ENCODE results near the gene ERF.

ERF gene

DNA sequence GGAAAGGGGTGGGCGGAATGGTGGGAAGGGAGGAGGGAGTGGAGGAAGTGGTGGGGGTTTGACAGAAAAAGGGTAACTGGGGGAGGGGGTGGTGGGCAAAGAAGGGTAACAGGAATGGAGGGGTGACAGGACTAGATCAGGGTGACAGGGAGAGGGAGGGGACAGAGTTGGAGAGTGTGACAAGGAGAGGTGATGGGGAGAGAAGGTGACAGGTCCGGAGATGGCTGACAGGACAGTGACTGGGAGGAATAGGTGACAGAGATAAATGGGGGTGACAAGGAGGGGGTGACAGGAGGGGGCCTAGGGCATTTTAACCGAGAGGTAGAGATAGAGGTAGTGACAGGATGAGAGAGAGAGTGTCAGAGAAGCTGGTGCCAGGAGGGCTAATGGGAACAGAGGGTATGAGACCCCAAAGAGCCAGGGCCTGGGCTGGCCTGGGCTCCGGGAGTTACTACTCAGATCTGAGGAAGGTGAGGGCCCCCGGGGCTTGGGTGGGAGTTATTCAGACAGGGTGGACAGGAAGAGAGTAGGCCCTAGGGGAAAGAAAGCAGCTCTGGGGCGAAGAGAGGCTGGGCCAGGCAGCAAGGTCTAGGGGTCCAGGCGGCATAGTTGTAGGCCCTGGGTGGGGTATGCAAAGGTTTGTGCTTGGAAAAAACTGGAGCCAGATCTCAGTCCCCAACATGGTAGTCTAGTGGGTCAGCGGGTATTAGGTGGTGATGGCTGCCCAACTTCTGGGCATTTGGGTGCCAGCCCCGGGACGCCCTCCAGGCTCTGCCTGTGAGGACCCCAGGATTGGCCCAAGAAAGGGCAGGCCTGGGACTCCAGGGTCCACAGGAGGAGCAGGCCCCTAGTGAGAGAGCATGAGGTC lies 14.8 kb upstream of the ERF start:
- TF ChIP-seq FOXP2 (optimal IDR thresholded peaks at IDR 0.05; ENCODE audit: borderline replicate concordance, extremely low read depth, extremely low read length, insufficient read depth) (no peak), SIN3A (IDR thresholded peaks at IDR 0.05; ENCODE audit: borderline replicate concordance, insufficient read depth, low read length) (peak; percentile 80; the same call in 1 of the 2 replicates), TAF1 (IDR thresholded peaks at IDR 0.05; ENCODE audit: borderline replicate concordance, insufficient read depth, low read length) (0 out of 2 replicates have a peak, but pooled peaks have one; percentile 37)

DNA sequence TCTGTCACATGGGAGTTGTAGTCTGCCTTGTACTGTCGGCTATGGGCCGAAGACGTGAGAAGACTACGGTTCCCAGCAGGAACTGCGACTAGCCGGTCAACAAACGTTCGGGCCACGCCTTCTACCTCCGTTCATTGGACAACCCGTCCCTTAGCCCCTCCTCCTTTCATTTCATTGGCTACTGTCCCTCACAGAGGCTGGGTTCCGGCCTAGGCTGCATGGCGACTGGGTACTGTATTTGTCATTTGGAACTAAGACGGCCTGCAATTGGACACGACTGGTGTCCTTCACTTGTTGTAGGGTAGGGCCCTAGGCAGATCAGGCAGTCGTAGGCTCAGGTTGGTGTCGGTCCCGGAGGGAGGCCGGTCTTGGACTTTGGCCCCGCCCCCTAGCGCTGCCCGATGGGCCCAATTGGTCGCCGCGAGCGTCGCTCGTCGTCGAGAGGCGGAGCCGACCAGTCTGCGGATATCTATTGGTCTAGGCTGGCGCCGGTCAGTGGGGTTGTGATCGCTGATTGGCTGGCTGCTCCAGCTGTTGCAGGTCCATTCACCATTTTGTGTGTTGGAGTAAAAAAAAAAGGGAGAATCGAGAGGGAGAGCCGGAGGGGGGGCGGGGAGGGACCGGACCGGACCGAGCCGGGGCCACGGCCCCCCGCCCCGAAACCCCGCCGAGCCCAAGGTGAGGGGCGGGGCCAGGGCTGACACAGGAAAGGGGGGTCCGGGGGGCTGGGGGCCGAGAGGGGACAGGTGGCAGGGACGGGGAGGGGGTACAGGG lies 14.0 kb upstream of the ERF start, which contains the start of gene CIC:
CIC (plus strand) TSS at position 549 of the 774 bp plus-strand sequence. CDS start 2,532 bp downstream, outside the sequence.
- TF ChIP-seq SIN3A (IDR thresholded peaks at IDR 0.05; ENCODE audit: borderline replicate concordance, insufficient read depth, low read length) (peak; percentile 78; the same call in 1 of the 2 replicates), POLR2AphosphoS5 (IDR thresholded peaks at IDR 0.05; ENCODE audit: low read depth, low read length) (no peak)

DNA sequence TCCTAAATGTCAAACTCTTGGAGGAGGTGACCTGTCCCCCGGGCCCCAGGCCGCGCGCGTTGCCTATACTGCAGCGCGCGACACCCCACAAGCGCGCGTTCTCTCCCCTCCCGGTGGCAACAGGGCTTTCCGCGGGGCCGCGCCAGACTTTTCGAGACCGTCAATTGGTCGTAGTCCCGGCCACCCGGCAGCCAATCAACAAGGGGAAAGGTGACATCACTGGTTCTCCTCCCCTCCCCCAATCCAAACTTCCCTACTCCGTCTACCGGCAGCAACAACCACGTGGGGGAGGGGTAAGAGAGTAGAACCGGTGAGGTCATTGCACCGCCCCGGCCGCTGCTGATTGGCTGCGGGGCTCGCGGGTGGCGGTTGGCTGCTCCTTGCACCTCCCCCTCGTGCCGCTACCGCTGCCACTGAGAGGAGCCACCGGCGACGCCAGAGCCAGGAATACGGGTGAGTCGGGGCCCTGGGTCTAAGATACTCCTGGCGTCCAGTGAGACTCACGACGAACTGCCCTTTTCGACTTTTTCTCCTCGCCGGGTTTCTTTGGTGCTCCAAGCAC lies 13.3 kb upstream of the ERF start:
- TF ChIP-seq TAF1 (IDR thresholded peaks at IDR 0.05; ENCODE audit: borderline replicate concordance, insufficient read depth, low read length), result peak; percentile 82; the same call in 1 of the 2 replicates
- TF ChIP-seq FOXP2 (optimal IDR thresholded peaks at IDR 0.05; ENCODE audit: borderline replicate concordance, extremely low read depth, extremely low read length, insufficient read depth), result no peak
- TF ChIP-seq, protein P1, sequence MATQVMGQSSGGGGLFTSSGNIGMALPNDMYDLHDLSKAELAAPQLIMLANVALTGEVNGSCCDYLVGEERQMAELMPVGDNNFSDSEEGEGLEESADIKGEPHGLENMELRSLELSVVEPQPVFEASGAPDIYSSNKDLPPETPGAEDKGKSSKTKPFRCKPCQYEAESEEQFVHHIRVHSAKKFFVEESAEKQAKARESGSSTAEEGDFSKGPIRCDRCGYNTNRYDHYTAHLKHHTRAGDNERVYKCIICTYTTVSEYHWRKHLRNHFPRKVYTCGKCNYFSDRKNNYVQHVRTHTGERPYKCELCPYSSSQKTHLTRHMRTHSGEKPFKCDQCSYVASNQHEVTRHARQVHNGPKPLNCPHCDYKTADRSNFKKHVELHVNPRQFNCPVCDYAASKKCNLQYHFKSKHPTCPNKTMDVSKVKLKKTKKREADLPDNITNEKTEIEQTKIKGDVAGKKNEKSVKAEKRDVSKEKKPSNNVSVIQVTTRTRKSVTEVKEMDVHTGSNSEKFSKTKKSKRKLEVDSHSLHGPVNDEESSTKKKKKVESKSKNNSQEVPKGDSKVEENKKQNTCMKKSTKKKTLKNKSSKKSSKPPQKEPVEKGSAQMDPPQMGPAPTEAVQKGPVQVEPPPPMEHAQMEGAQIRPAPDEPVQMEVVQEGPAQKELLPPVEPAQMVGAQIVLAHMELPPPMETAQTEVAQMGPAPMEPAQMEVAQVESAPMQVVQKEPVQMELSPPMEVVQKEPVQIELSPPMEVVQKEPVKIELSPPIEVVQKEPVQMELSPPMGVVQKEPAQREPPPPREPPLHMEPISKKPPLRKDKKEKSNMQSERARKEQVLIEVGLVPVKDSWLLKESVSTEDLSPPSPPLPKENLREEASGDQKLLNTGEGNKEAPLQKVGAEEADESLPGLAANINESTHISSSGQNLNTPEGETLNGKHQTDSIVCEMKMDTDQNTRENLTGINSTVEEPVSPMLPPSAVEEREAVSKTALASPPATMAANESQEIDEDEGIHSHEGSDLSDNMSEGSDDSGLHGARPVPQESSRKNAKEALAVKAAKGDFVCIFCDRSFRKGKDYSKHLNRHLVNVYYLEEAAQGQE (IDR thresholded peaks at IDR 0.05; ENCODE audit: insufficient read depth in 1 of 2, low read depth in 2 of 2, low read length in 2 of 2), result peak in 1 of 2 experiments; percentile 64; a peak in 1 of 4 replicates
- no peak; the same call in 1 of the 2 replicates for TF ChIP-seq SIN3A (IDR thresholded peaks at IDR 0.05; ENCODE audit: borderline replicate concordance, insufficient read depth, low read length)
- peak; percentile 84 for TF ChIP-seq POLR2AphosphoS5 (IDR thresholded peaks at IDR 0.05; ENCODE audit: low read depth, low read length)

DNA sequence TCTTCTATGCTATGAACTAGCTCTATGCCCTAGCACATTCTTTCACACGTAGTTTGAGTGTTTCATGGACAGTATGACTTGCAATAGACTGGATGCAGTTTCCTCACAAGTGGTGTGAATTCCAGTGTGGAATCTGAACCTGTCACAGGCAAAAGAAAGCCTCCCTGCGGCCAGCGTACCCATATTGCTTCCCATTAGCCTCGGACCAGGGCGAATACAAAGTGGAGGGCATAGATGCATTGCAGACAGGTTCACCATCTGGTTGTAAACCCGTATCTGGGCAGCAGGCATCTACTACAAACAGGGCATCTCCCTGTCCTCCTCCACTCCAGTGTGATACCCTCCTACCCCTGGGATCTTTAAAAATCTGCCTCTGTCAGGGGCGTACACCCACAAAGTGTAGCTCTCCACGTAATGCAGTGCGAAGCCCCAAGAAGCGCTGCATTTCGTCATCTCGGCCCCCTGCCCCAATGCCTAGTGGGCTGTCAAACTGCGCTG lies 12.8 kb upstream of the ERF start:
- no peak for TF ChIP-seq TAF1 (IDR thresholded peaks at IDR 0.05; ENCODE audit: borderline replicate concordance, insufficient read depth, low read length)

DNA sequence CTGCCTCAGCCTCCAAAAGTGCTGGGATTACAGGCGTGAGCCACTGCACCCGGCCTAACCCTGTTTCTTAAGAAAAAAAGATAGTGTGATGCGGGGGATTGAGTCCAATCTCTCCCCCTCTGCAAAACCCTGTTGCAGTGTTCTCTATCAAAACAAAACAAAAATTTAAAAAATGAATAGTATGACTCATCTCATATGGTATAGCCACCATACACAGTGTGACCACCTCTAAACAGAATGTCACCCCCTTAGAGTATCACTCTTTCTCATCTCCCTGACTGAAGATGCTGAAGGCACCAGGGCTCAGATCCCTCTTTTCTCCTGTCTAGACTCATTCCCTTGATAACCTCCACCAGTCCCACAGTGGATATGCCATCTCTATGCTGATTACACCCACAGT lies 6.8 kb upstream of the ERF start:
- no peak for TF ChIP-seq POLR2AphosphoS5 (IDR thresholded peaks at IDR 0.05; ENCODE audit: low read depth, low read length)
- no peak for TF ChIP-seq TAF1 (IDR thresholded peaks at IDR 0.05; ENCODE audit: borderline replicate concordance, insufficient read depth, low read length)
- TF ChIP-seq SIN3A (IDR thresholded peaks at IDR 0.05; ENCODE audit: borderline replicate concordance, insufficient read depth, low read length), result no peak
- TF ChIP-seq, protein P1 (IDR thresholded peaks at IDR 0.05; ENCODE audit: insufficient read depth in 1 of 2, low read depth in 2 of 2, low read length in 2 of 2), result no peak
- no peak for TF ChIP-seq FOXP2 (optimal IDR thresholded peaks at IDR 0.05; ENCODE audit: borderline replicate concordance, extremely low read depth, extremely low read length, insufficient read depth)

DNA sequence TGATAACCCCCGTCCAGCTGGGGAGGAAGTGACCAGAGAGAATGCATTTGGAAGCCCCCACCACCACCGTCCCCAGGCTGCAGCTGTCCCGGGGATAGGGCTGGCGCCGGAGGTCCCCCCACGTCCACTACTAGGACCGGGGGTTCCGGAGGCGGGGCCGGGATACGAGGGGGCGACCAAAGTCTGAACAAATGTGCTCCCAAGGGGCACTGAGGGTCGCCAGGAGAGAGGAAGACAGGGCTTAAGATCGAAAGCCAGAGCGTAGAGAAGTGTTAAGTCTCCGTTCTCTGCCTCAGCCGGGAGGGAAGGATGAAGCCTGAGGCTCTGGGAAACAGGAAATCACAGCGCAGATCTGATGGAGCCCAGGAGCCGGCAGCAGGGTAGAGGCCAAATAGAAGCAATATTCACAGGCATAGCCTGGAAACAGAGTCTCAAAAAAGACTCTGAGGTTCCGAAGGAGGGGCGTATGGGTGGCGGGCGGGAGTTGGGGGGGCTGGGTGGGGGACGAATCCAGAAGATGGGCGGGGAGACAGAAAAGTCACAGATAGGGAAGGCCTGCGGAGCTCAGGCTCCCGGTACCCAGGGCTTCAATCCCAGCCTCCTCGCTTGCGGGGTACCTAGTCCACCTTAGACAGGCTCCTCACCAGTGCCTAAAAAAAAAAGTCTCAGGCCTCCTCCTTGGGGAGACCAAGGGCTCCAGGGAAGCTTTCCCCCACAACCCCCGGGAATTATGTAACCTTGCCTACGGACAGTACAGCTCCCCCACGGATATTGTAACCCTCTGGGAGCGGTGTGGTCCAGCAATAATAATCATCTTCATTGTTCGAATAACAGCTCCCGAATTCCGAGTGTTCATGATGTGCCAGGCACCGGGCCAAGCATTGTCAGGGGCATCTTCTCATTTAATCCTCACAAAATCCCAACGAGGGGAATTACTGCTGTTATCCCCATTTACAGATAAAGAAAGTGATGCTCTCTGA lies 1.1 kb upstream of the ERF start:
- peak; percentile 74 for TF ChIP-seq POLR2AphosphoS5 (IDR thresholded peaks at IDR 0.05; ENCODE audit: low read depth, low read length)
- no peak for TF ChIP-seq FOXP2 (optimal IDR thresholded peaks at IDR 0.05; ENCODE audit: borderline replicate concordance, extremely low read depth, extremely low read length, insufficient read depth)
- peak; percentile 57; the same call in 1 of the 2 replicates for TF ChIP-seq TAF1 (IDR thresholded peaks at IDR 0.05; ENCODE audit: borderline replicate concordance, insufficient read depth, low read length)
- TF ChIP-seq, protein P1 (IDR thresholded peaks at IDR 0.05; ENCODE audit: insufficient read depth in 1 of 2, low read depth in 2 of 2, low read length in 2 of 2), result peak in 1 of 2 experiments; percentile 55; a peak in 1 of 4 replicates
- TF ChIP-seq SIN3A (IDR thresholded peaks at IDR 0.05; ENCODE audit: borderline replicate concordance, insufficient read depth, low read length), result peak; percentile 86; the same call in 1 of the 2 replicates

Data from PFSK-1 (cell line).